HCT116 (cell line): ENCODE data around the gene CCDC80. TPM values are rescaled to one million over a fixed set of nuclear protein-coding genes. Genes with fewer than 3 reads are reported as not detected.
A peak's percentile ranks its signal among the peaks of the same experiment; 100 is the strongest.

Experiments
- ATAC-seq: fragments of 200-7000 bp; cut with Tn5 transposase; 2 replicates; pipeline ENCODE4 v1.9.1; 2020; ENCODE audit warnings: mild to moderate bottlenecking, moderate library complexity
- BruUV-seq: library from RNA; stranded (reverse); fragments of 400-500 nt; replicated peaks from 2 replicates; lab custom pipeline; 2021; lab: Mats Ljungman, UMichigan
- CTCF ChIA-PET: fragments of 300-600 bp; sonication (Branson Sonifier 250); formaldehyde crosslinking; loops from one replicate; lab custom pipeline; 2021; ENCODE audit warnings: antibody characterized with exemption; lab: Charles Lee
- POLR2A ChIA-PET: fragments of 300-600, 350-600 bp; sonication (Branson Sonifier 250); formaldehyde crosslinking; loops from one replicate; lab custom pipeline; 2021; ENCODE audit warnings: antibody characterized with exemption; lab: Charles Lee
- RAD21 ChIA-PET, 2 experiments: fragments of 300-600 bp; sonication (Branson Sonifier 250); formaldehyde crosslinking; loops; one replicate each; lab custom pipeline; 2023; ENCODE audit warnings: low total read pairs in 2 of 2; ENCODE audit not compliant: uncharacterized antibody in 2 of 2, unreplicated experiment in 2 of 2, low non-redundant PET in 1 of 2; lab: Charles Lee
- DNase-seq: peaks from one replicate; pipeline ENCODE4 v3.0.0-alpha.2; 2010; ENCODE audit warnings: low read depth, low spot score
- H2AFZ ChIP-seq: fragments of 200-600 bp; shearing (Covaris generic), sonication (generic); 2 replicates; pipeline ENCODE4 v1.6.1; 2017; ENCODE audit warnings: low read depth, mixed run types, mixed read lengths, antibody characterized with exemption, low read length; ENCODE audit not compliant: poor library complexity, severe bottlenecking
- H3K27ac ChIP-seq: 2 replicates; pipeline ENCODE4 v1.5.1; 2012; ENCODE audit warnings: low read depth, low read length
- H3K27me3 ChIP-seq: fragments of 200-600 bp; sonication (generic); 2 replicates; pipeline ENCODE4 v1.6.1; 2016; ENCODE audit warnings: mixed run types, low read length, mixed read lengths; ENCODE audit not compliant: insufficient read depth
- H3K36me3 ChIP-seq, 2 experiments: fragments of 200-500 bp in 1 of 2; fragments of 200-600 bp in 1 of 2; sonication (Bioruptor generic) in 1 of 2; sonication (generic) in 1 of 2; 2 replicates each; pipeline versions ENCODE4 v1.5.1 to v1.6.1; 2014 to 2016; ENCODE audit warnings: low read length in 2 of 2, inconsistent platforms in 1 of 2, mixed read lengths in 1 of 2, mixed run types in 1 of 2; ENCODE audit not compliant: insufficient read depth in 2 of 2, control insufficient read depth in 1 of 2
- H3K4me1 ChIP-seq, 2 experiments: fragments of 200-600 bp in 1 of 2; sonication (generic) in 1 of 2; 2 replicates each; pipeline versions ENCODE4 v1.5.1 to v1.6.1; 2012 to 2017; ENCODE audit warnings: low read length in 2 of 2, inconsistent platforms in 1 of 2, mild to moderate bottlenecking in 1 of 2, mixed read lengths in 1 of 2, mixed run types in 1 of 2, moderate library complexity in 1 of 2; ENCODE audit not compliant: insufficient read depth in 2 of 2, control insufficient read depth in 1 of 2
- H3K4me2 ChIP-seq: fragments of 200-600 bp; sonication (generic); 2 replicates; pipeline ENCODE4 v1.6.1; 2017; ENCODE audit warnings: mixed run types, low read length, mixed read lengths
- H3K4me3 ChIP-seq, 2 experiments: fragments of 200-600 bp in 1 of 2; sonication (generic) in 1 of 2; replicated peaks in 1 of 2; 2 replicates each; pipeline ENCODE4 v1.5.1; 2011 to 2016; ENCODE audit warnings: low read length in 2 of 2, control low read depth in 1 of 2, low read depth in 1 of 2, mild to moderate bottlenecking in 1 of 2, mixed read lengths in 1 of 2, mixed run types in 1 of 2
- H3K79me2 ChIP-seq: fragments of 200-600 bp; sonication (generic); 2 replicates; pipeline ENCODE4 v1.6.1; 2017; ENCODE audit warnings: mild to moderate bottlenecking, mixed run types, low read length, moderate library complexity, mixed read lengths; ENCODE audit not compliant: insufficient read depth
- H3K9ac ChIP-seq: fragments of 200-600 bp; sonication (generic); 2 replicates; pipeline ENCODE4 v1.6.1; 2016; ENCODE audit warnings: low read length, mixed read lengths
- H3K9me2 ChIP-seq: fragments of 200-600 bp; sonication (generic), shearing (Covaris generic); 2 replicates; pipeline ENCODE4 v1.6.1; 2017; ENCODE audit warnings: mixed run types, mild to moderate bottlenecking, moderate library complexity; ENCODE audit not compliant: insufficient read depth
- H3K9me3 ChIP-seq, 2 experiments: fragments of 200-500 bp in 1 of 2; fragments of 200-600 bp in 1 of 2; sonication (Bioruptor generic) in 1 of 2; sonication (generic) in 1 of 2; 2 replicates each; pipeline ENCODE4 v1.6.1; 2014 to 2017; ENCODE audit warnings: low read length in 2 of 2, mixed read lengths in 2 of 2, inconsistent platforms in 1 of 2, low read depth in 1 of 2, mild to moderate bottlenecking in 1 of 2, mixed run types in 1 of 2, moderate library complexity in 1 of 2; ENCODE audit not compliant: control insufficient read depth in 1 of 2, insufficient read depth in 1 of 2
- H4K20me1 ChIP-seq: fragments of 200-600 bp; sonication (generic), shearing (Covaris generic); 2 replicates; pipeline ENCODE4 v1.6.1; 2017; ENCODE audit warnings: mixed run types, mild to moderate bottlenecking, moderate library complexity; ENCODE audit not compliant: insufficient read depth
- ATF3 ChIP-seq: IDR thresholded peaks from 2 replicates; pipeline ENCODE4 v1.6.1; 2012
- CTCF ChIP-seq, 3 experiments: fragments of 200-600 bp in 1 of 3; sonication (generic) in 1 of 3; IDR thresholded peaks in 2 of 3; conservative IDR thresholded peaks in 1 of 3; 2 replicates each; pipeline ENCODE4 v1.5.1; 2012 to 2017; ENCODE audit warnings: low read depth in 2 of 3, low read length in 2 of 3, antibody characterized with exemption in 1 of 3, borderline replicate concordance in 1 of 3, control low read depth in 1 of 3, mild to moderate bottlenecking in 1 of 3, mixed read lengths in 1 of 3, mixed run types in 1 of 3, moderate library complexity in 1 of 3; ENCODE audit not compliant: insufficient read depth in 1 of 3
- EGR1 ChIP-seq: IDR thresholded peaks from 2 replicates; pipeline ENCODE4 v1.6.1; 2012; ENCODE audit warnings: low read depth
- ELF1 ChIP-seq: IDR thresholded peaks from 2 replicates; pipeline ENCODE4 v1.6.1; 2012; ENCODE audit warnings: low read depth, borderline replicate concordance
- EZH2 ChIP-seq: fragments of 200-600 bp; sonication (generic); IDR thresholded peaks from 2 replicates; pipeline ENCODE4 v1.6.1; 2017; ENCODE audit warnings: antibody characterized with exemption, mixed run types
- JUND ChIP-seq: IDR thresholded peaks from 2 replicates; pipeline ENCODE4 v1.6.1; 2012
- POLR2A ChIP-seq: IDR thresholded peaks from 2 replicates; pipeline ENCODE4 v1.7.0; 2011; ENCODE audit warnings: borderline replicate concordance; ENCODE audit not compliant: insufficient read depth, insufficient read length; ENCODE audit errors: extremely low read depth
- RAD21 ChIP-seq: IDR thresholded peaks from 2 replicates; pipeline ENCODE4 v1.6.1; 2012; ENCODE audit warnings: low read depth, mild to moderate bottlenecking
- SIN3A ChIP-seq: IDR thresholded peaks from 2 replicates; pipeline ENCODE4 v1.6.1; 2012; ENCODE audit warnings: low read depth
- SP1 ChIP-seq: IDR thresholded peaks from 2 replicates; pipeline ENCODE4 v1.6.1; 2012; ENCODE audit warnings: low read depth
- TCF7L2 ChIP-seq: IDR thresholded peaks from 2 replicates; pipeline ENCODE4 v1.7.0; 2011; ENCODE audit warnings: borderline replicate concordance, inconsistent platforms; ENCODE audit not compliant: insufficient read depth, insufficient read length; ENCODE audit errors: extremely low read depth
- YY1 ChIP-seq: IDR thresholded peaks from 2 replicates; pipeline ENCODE4 v1.6.1; 2011; ENCODE audit warnings: low read length, low read depth, moderate library complexity, mild to moderate bottlenecking; ENCODE audit not compliant: insufficient replicate concordance; ENCODE audit errors: extremely low read depth
- ZFX ChIP-seq: fragments of 450-650 bp; IDR thresholded peaks from 2 replicates; pipeline ENCODE4 v1.6.1; 2017
- ZNF274 ChIP-seq: fragments of 200-500 bp; sonication (Bioruptor generic); IDR thresholded peaks from 2 replicates; pipeline ENCODE4 v1.6.1; 2014; ENCODE audit warnings: mild to moderate bottlenecking, low read depth, low read length, inconsistent platforms
- intact Hi-C: fragments of 100-400 bp; cut with micrococcal nuclease; formaldehyde crosslinking; loops from 2 replicates; pipeline ENCODE4 v1.10.0; 2022
- total RNA-seq: library from RNA; stranded (reverse); gene quantifications from one replicate; pipeline ENCODE4 v1.2.1, GENCODE V29; 2021; ENCODE audit not compliant: unreplicated experiment
- TF ChIP-seq, protein P1 (sequence below): IDR thresholded peaks from 2 replicates; pipeline ENCODE4 v1.6.1; 2011; ENCODE audit warnings: mild to moderate bottlenecking, low read length, moderate library complexity; ENCODE audit not compliant: insufficient replicate concordance; ENCODE audit errors: extremely low read depth
- TF ChIP-seq, protein P2 (sequence below): IDR thresholded peaks from 2 replicates; pipeline ENCODE4 v1.6.1; 2012

CCDC80 gene
- total RNA-seq, 1 experiment from 2014 or later = 1.7 TPM

GRCh38 chr3:112688085-112688769 lies 47.3 kb upstream of the CCDC80 start:
- peaks cover 7 to 14% of the 10 kb centered on the region in 2 experiments; a peak in 3 of 4 replicates for H3K4me1 ChIP-seq
- ATAC-seq (0 out of 2 replicates have a peak, but pooled peaks have one; percentile 11), DNase-seq (no peak)
- H3K27ac ChIP-seq = no peak overlapping the region
- no peaks in the 10 kb centered on the region for H4K20me1 ChIP-seq
- no peaks in the 10 kb centered on the region for H3K27me3 ChIP-seq
- RAD21 ChIA-PET = no interaction called here
- no peak overlapping the region for H3K9ac ChIP-seq
- POLR2A ChIA-PET = no interaction called here
- no peaks in the 10 kb centered on the region for H3K79me2 ChIP-seq
- H3K9me2 ChIP-seq = no peaks in the 10 kb centered on the region
- CTCF ChIA-PET = interaction anchor here (1.2 kb wide), 1 partner anchor 12 kb away, joined by 5 read pairs; no protein-coding TSS in a partner anchor
- intact Hi-C loops = no loop called here
- H3K36me3 ChIP-seq = no peaks in the 10 kb centered on the region
- no peaks in the 10 kb centered on the region for H3K9me3 ChIP-seq
- TF ChIP-seq, protein P1, sequence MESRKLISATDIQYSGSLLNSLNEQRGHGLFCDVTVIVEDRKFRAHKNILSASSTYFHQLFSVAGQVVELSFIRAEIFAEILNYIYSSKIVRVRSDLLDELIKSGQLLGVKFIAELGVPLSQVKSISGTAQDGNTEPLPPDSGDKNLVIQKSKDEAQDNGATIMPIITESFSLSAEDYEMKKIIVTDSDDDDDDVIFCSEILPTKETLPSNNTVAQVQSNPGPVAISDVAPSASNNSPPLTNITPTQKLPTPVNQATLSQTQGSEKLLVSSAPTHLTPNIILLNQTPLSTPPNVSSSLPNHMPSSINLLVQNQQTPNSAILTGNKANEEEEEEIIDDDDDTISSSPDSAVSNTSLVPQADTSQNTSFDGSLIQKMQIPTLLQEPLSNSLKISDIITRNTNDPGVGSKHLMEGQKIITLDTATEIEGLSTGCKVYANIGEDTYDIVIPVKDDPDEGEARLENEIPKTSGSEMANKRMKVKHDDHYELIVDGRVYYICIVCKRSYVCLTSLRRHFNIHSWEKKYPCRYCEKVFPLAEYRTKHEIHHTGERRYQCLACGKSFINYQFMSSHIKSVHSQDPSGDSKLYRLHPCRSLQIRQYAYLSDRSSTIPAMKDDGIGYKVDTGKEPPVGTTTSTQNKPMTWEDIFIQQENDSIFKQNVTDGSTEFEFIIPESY = no peak
- TF ChIP-seq RAD21 (no peak), ELF1 (no peak), CTCF (IDR thresholded peaks at IDR 0.05 in 2 of 3, conservative IDR thresholded peaks at IDR 0.05 in 1 of 3; ENCODE audit: borderline replicate concordance in 1 of 3, insufficient read depth in 1 of 3, low read depth in 2 of 3, low read length in 2 of 3) (no peak), SP1 (no peak), SIN3A (no peak), ZFX (no peak), YY1 (no peak), ZNF274 (no peak), EZH2 (no peak), EGR1 (no peak), JUND (no peak), ATF3 (no peak), POLR2A (no peak), TCF7L2 (no peak)
- TF ChIP-seq, protein P2, sequence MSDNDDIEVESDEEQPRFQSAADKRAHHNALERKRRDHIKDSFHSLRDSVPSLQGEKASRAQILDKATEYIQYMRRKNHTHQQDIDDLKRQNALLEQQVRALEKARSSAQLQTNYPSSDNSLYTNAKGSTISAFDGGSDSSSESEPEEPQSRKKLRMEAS = no peak
- BruUV-seq = no TSS peak
- H2AFZ ChIP-seq = no peak overlapping the region
- H3K4me2 ChIP-seq = peak overlapping the region; percentile 15; the same call in 1 of the 2 replicates
- no peak overlapping the region for H3K4me3 ChIP-seq
